GM18907 (cell line): ENCODE data around the gene SLCO2A1.

Experiments
- ATAC-seq: cut with Tn5 transposase; IDR thresholded peaks from one replicate; pipeline ENCODE4 v1.9.1; 2021; ENCODE audit warnings: mild to moderate bottlenecking, moderate library complexity; ENCODE audit not compliant: unreplicated experiment

Gene SLCO2A1

GRCh38 chr3:133956353-133956752, 73.4 kb downstream of the SLCO2A1 start:
- ATAC-seq, result no peak

GRCh38 chr3:133955892-133956291, 73.8 kb downstream of the SLCO2A1 start:
- no peak for ATAC-seq

GRCh38 chr3:133954717-133955360, 74.9 kb downstream of the SLCO2A1 start:
- no peak for ATAC-seq

- no peak for ATAC-seq
These were observed 76.4 kb downstream of the SLCO2A1 start for GRCh38 chr3:133953297-133953696.

GRCh38 chr3:133949438-133949837, 80.3 kb downstream of the SLCO2A1 start:
- ATAC-seq, result no peak

GRCh38 chr3:133948996-133949395, 80.7 kb downstream of the SLCO2A1 start:
- no peak for ATAC-seq

GRCh38 chr3:133948131-133948810, 81.5 kb downstream of the SLCO2A1 start:
- no peak for ATAC-seq

GRCh38 chr3:133945381-133946095, 84.2 kb downstream of the SLCO2A1 start:
- no peak for ATAC-seq

- no peak for ATAC-seq
These were observed 84.9 kb downstream of the SLCO2A1 start for GRCh38 chr3:133944641-133945380.

- ATAC-seq, result no peak
These were observed 85.5 kb downstream of the SLCO2A1 start for GRCh38 chr3:133944181-133944580.

- ATAC-seq, result no peak
These were observed 86.0 kb downstream of the SLCO2A1 start for GRCh38 chr3:133943639-133944141.

- no peak for ATAC-seq
These were observed 86.6 kb downstream of the SLCO2A1 start for GRCh38 chr3:133943031-133943535.

- no peak for ATAC-seq
These were observed 88.3 kb downstream of the SLCO2A1 start for GRCh38 chr3:133941415-133941821.

- ATAC-seq, result no peak
These were observed 89.2 kb downstream of the SLCO2A1 start for GRCh38 chr3:133940536-133940935.

GRCh38 chr3:133939463-133939835, 90.3 kb downstream of the SLCO2A1 start:
- no peak for ATAC-seq

GRCh38 chr3:133938770-133939462, 90.8 kb downstream of the SLCO2A1 start:
- ATAC-seq, result no peak

- no peak for ATAC-seq
These were observed 91.7 kb downstream of the SLCO2A1 start for GRCh38 chr3:133937756-133938601.

- no peak for ATAC-seq
These were observed 92.6 kb downstream of the SLCO2A1 start for GRCh38 chr3:133937061-133937686.
